VCaP (cell line): ENCODE results near the gene MCM3.

Source experiments
- H3K27ac ChIP-seq: fragments of 450-650 bp; 2 replicates; pipeline ENCODE4 v1.5.1; 2017
- CTCF ChIP-seq: fragments of 450-650 bp; conservative IDR thresholded peaks from 2 replicates; pipeline ENCODE4 v1.5.1; 2017; ENCODE audit warnings: mild to moderate bottlenecking, moderate library complexity

The MCM3 gene

GRCh38 chr6:52231406-52232127 lies 53.0 kb downstream of the MCM3 start:
- H3K27ac ChIP-seq, result no peak overlapping the region
- TF ChIP-seq CTCF, result no peak

- no peak for TF ChIP-seq CTCF
- no peak overlapping the region for H3K27ac ChIP-seq
Measured at GRCh38 chr6:52230685-52231084, 53.9 kb downstream of the MCM3 start.

- no peak overlapping the region for H3K27ac ChIP-seq
- no peak for TF ChIP-seq CTCF
Measured at GRCh38 chr6:52227495-52227894, 57.0 kb downstream of the MCM3 start.

GRCh38 chr6:52221302-52221701 lies 63.2 kb downstream of the MCM3 start:
- no peak overlapping the region for H3K27ac ChIP-seq
- TF ChIP-seq CTCF, result no peak

GRCh38 chr6:52217761-52218160 lies 66.8 kb downstream of the MCM3 start:
- TF ChIP-seq CTCF, result no peak
- H3K27ac ChIP-seq, result no peak overlapping the region

- no peak for TF ChIP-seq CTCF
- H3K27ac ChIP-seq, result no peak overlapping the region
Measured at GRCh38 chr6:52216932-52217575, 67.5 kb downstream of the MCM3 start.

GRCh38 chr6:52215787-52216186 lies 68.8 kb downstream of the MCM3 start:
- no peak overlapping the region for H3K27ac ChIP-seq
- no peak for TF ChIP-seq CTCF
